ENCODE data around the gene ATP8A2.
A peak's percentile ranks its signal among the peaks of the same experiment; 100 is the strongest.

Gene ATP8A2

DNA sequence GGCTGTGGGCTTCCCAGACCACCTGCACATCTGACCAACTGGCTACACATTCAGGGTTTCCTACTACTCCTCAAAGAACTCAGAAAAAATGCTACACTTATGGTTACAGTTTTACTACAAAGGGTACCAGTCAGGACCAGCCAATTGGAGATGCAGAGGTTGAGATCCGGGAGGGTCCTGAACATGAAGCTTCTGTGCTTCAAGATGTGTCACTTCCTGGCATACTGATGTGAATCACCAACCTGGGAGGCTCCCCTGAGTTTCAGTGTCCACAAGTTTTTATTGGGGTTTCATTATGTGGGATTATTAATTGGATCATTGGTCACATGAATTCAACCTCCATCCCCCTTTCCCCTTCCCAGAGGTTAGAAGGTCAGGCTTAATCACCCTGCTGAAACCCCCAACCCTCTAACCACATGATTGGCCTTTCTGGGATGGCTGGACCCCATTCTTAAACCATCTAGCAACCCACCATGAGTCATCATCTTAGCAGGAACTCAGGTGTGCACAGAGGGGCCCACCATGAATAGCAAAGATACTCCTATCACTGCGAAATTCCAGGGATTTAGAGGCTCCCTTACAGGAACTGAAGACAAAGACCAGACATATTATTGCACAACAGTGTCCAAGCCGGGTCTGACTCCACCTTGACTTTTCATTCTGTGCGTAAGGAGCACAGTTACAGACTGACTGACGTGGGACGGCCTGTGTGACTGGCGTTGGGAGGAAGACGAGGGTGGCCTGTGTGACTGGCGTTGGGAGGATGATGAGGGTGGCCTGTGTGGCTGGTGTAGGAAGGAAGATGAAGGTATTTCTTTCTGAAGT, 90.7 kb downstream of the ATP8A2 start:
- Histone ChIP-seq H3K9ac (ENCODE audit: low read length) (no peak overlapping the region), H3K4me3 (ENCODE audit: insufficient read depth in 1 of 2, low read depth in 1 of 2, low read length in 2 of 2) (no peak overlapping the region), H3K4ac (ENCODE audit: low read depth in 1 of 2, low read length in 2 of 2) (no peak overlapping the region), H2BK120ac (ENCODE audit: low read depth, low read length) (no peak overlapping the region), H3K27ac (ENCODE audit: low read length, poor library complexity, severe bottlenecking) (peak overlapping the region; percentile 41), H3K4me1 (ENCODE audit: control insufficient read depth, insufficient read depth, low read depth, low read length) (peaks cover 4% of the 10 kb centered on the region), H2AFZ (ENCODE audit: low read depth, low read length) (no peak overlapping the region), H3K4me2 (ENCODE audit: low read length, poor library complexity, severe bottlenecking) (no peak overlapping the region), H4K91ac (ENCODE audit: low read length) (no peak overlapping the region), H3K23ac (ENCODE audit: low read length in 2 of 2) (no peak overlapping the region), H3K79me1 (replicated peaks; ENCODE audit: low read length, poor library complexity, severe bottlenecking) (no peaks in the 10 kb centered on the region), H2AK5ac (ENCODE audit: low read length, severe bottlenecking) (no peak overlapping the region), H3K36me3 (ENCODE audit: control insufficient read depth in 1 of 2, insufficient read depth in 2 of 2, low read depth in 1 of 2, low read length in 2 of 2) (no peaks in the 10 kb centered on the region), H2BK12ac (ENCODE audit: low read length in 2 of 2) (no peak overlapping the region), H2BK5ac (ENCODE audit: low read depth, low read length, poor library complexity, severe bottlenecking) (no peak overlapping the region), H3K14ac (ENCODE audit: low read length in 2 of 2) (no peak overlapping the region), H2BK15ac (ENCODE audit: low read depth, poor library complexity, severe bottlenecking) (no peak overlapping the region), H3K18ac (ENCODE audit: low read depth in 1 of 2, low read length in 2 of 2) (no peak overlapping the region), H3K9me3 (ENCODE audit: control insufficient read depth, low read length) (no peaks in the 10 kb centered on the region), H4K8ac (ENCODE audit: low read length) (no peak overlapping the region), H3K27me3 (ENCODE audit: control insufficient read depth in 1 of 2, insufficient read depth in 1 of 2, low read length in 2 of 2) (no peaks in the 10 kb centered on the region)
- DNase-seq: no peak
- 79% methylated on average over 9 of the region's 9 CpGs for WGBS

DNA sequence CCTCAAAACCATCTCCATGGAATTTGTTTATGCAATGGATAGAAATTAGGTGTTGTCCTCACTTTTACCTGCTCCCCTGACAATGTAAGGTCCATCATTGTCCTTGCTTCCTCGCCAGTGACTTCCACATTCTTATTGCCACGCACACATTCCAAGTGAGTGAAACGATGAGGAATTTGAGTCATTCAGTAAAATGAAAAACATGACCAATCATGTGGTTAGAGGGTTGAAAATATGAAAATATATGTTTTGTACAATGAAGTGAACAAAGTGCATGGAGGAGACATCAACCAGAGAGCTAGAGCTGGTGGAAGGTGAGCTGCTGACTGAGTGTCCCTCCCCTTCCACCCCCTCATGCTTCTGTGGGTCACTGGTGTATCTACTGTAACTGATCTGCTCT, 91.7 kb downstream of the ATP8A2 start:
- H3K79me1 ChIP-seq (replicated peaks; ENCODE audit: low read length, poor library complexity, severe bottlenecking): no peaks in the 10 kb centered on the region
- no peak overlapping the region for H3K18ac ChIP-seq (ENCODE audit: low read depth in 1 of 2, low read length in 2 of 2)
- H3K9me3 ChIP-seq (ENCODE audit: control insufficient read depth, low read length): no peaks in the 10 kb centered on the region
- no peak overlapping the region for H3K4ac ChIP-seq (ENCODE audit: low read depth in 1 of 2, low read length in 2 of 2)
- no peak overlapping the region for H3K4me2 ChIP-seq (ENCODE audit: low read length, poor library complexity, severe bottlenecking)
- peaks cover 8% of the 10 kb centered on the region for H3K4me1 ChIP-seq (ENCODE audit: control insufficient read depth, insufficient read depth, low read depth, low read length)
- H4K8ac ChIP-seq (ENCODE audit: low read length): no peak overlapping the region
- H2BK5ac ChIP-seq (ENCODE audit: low read depth, low read length, poor library complexity, severe bottlenecking): no peak overlapping the region
- H3K27ac ChIP-seq (ENCODE audit: low read length, poor library complexity, severe bottlenecking): peak overlapping the region; percentile 17
- no peak overlapping the region for H3K9ac ChIP-seq (ENCODE audit: low read length)
- no peak overlapping the region for H2AFZ ChIP-seq (ENCODE audit: low read depth, low read length)
- peaks cover 0 to 8% of the 10 kb centered on the region in 2 experiments for H3K27me3 ChIP-seq (ENCODE audit: control insufficient read depth in 1 of 2, insufficient read depth in 1 of 2, low read length in 2 of 2)
- DNase-seq: no peak
- H4K91ac ChIP-seq (ENCODE audit: low read length): no peak overlapping the region
- no peak overlapping the region for H3K14ac ChIP-seq (ENCODE audit: low read length in 2 of 2)
- no peak overlapping the region for H2AK5ac ChIP-seq (ENCODE audit: low read length, severe bottlenecking)
- no peak overlapping the region for H2BK120ac ChIP-seq (ENCODE audit: low read depth, low read length)
- 68% methylated on average over 2 of the region's 3 CpGs for WGBS
- H2BK12ac ChIP-seq (ENCODE audit: low read length in 2 of 2): no peak overlapping the region
- H3K4me3 ChIP-seq (ENCODE audit: insufficient read depth in 1 of 2, low read depth in 1 of 2, low read length in 2 of 2): no peak overlapping the region
- no peaks in the 10 kb centered on the region for H3K36me3 ChIP-seq (ENCODE audit: control insufficient read depth in 1 of 2, insufficient read depth in 2 of 2, low read depth in 1 of 2, low read length in 2 of 2)
- no peak overlapping the region for H2BK15ac ChIP-seq (ENCODE audit: low read depth, poor library complexity, severe bottlenecking)
- H3K23ac ChIP-seq (ENCODE audit: low read length in 2 of 2): no peak overlapping the region

DNA sequence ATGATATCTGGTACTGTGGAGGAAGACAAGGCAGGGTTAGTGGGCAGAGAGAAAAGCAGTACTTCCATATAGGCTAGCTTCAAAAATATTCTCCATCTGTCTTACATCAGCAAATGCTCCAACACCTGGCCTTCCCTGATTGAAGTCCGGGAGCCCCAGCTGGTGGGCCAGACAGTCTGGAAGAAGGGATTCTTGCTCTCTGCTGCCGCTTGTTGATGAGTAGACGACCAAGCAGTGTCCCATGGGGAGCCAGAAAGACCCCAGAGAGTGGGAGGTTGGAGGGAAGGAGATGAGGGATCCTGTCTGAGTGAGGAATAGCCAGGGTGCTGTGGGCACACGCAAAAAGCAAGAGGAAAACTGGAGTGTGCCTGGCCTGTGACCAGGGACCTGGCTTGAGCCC, 95.1 kb downstream of the ATP8A2 start:
- no peak overlapping the region for H4K91ac ChIP-seq (ENCODE audit: low read length)
- no peaks in the 10 kb centered on the region for H3K79me1 ChIP-seq (replicated peaks; ENCODE audit: low read length, poor library complexity, severe bottlenecking)
- no peak overlapping the region for H3K14ac ChIP-seq (ENCODE audit: low read length in 2 of 2)
- H2BK15ac ChIP-seq (ENCODE audit: low read depth, poor library complexity, severe bottlenecking): no peak overlapping the region
- H3K4ac ChIP-seq (ENCODE audit: low read depth in 1 of 2, low read length in 2 of 2): no peak overlapping the region
- DNase-seq: no peak
- no peak overlapping the region for H2BK120ac ChIP-seq (ENCODE audit: low read depth, low read length)
- H3K18ac ChIP-seq (ENCODE audit: low read depth in 1 of 2, low read length in 2 of 2): no peak overlapping the region
- H3K23ac ChIP-seq (ENCODE audit: low read length in 2 of 2): no peak overlapping the region
- no peaks in the 10 kb centered on the region for H3K9me3 ChIP-seq (ENCODE audit: control insufficient read depth, low read length)
- H3K4me3 ChIP-seq (ENCODE audit: insufficient read depth in 1 of 2, low read depth in 1 of 2, low read length in 2 of 2): no peak overlapping the region
- H2AK5ac ChIP-seq (ENCODE audit: low read length, severe bottlenecking): no peak overlapping the region
- H3K36me3 ChIP-seq (ENCODE audit: control insufficient read depth in 1 of 2, insufficient read depth in 2 of 2, low read depth in 1 of 2, low read length in 2 of 2): no peaks in the 10 kb centered on the region
- H3K4me1 ChIP-seq (ENCODE audit: control insufficient read depth, insufficient read depth, low read depth, low read length): peaks cover 14% of the 10 kb centered on the region
- peaks cover 6 to 27% of the 10 kb centered on the region in 2 experiments for H3K27me3 ChIP-seq (ENCODE audit: control insufficient read depth in 1 of 2, insufficient read depth in 1 of 2, low read length in 2 of 2)
- no peak overlapping the region for H3K4me2 ChIP-seq (ENCODE audit: low read length, poor library complexity, severe bottlenecking)
- no peak overlapping the region for H2BK5ac ChIP-seq (ENCODE audit: low read depth, low read length, poor library complexity, severe bottlenecking)
- H3K9ac ChIP-seq (ENCODE audit: low read length): no peak overlapping the region
- H3K27ac ChIP-seq (ENCODE audit: low read length, poor library complexity, severe bottlenecking): no peak overlapping the region
- no peak overlapping the region for H2AFZ ChIP-seq (ENCODE audit: low read depth, low read length)
- no peak overlapping the region for H4K8ac ChIP-seq (ENCODE audit: low read length)
- H2BK12ac ChIP-seq (ENCODE audit: low read length in 2 of 2): no peak overlapping the region
- WGBS: 60% methylated on average over 4 of the region's 4 CpGs

DNA sequence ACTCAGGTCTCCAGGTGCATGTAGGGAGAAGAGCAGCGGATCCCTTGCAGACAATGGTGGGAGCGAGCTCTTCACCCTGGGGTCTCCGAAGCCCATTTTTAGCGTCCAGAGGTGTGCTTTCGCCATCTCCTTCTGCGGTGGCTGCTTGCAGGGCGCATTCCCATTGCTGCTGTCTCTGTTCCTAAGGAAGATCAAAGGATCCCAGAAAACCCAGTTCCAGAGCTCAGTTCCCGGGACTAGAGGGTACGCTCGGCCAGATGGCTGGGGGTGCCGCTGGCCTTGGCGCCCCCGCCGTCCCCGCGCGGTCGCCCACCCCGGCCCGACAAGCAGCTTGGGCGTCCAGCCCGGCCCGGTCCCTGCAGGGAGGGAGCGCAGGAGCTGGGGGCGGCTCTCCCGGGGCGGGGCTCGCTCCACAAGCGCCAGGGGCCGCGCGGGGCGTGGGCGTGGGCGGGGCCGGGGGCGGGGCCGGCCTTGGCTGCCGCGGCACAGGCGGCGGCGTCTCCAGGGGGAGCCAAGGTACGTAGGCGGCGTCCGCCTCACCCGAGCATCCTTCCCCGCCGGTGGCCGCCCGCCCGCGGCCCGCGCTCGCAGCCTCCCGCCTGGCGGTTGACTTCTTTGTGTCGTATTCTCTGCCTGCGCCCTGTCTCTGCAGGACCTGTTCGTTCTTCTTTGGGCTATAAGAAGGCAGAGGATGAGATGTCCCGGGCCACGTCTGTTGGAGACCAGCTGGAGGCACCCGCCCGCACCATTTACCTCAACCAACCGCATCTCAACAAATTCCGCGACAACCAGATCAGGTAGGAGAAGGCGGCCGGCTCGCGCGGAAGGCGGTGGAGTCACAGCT, 96.8 kb downstream of the ATP8A2 start:
- Histone ChIP-seq H2BK15ac (ENCODE audit: low read depth, poor library complexity, severe bottlenecking) (no peak overlapping the region), H4K91ac (ENCODE audit: low read length) (no peak overlapping the region), H3K18ac (ENCODE audit: low read depth in 1 of 2, low read length in 2 of 2) (no peak overlapping the region), H3K9ac (ENCODE audit: low read length) (no peak overlapping the region), H3K4ac (ENCODE audit: low read depth in 1 of 2, low read length in 2 of 2) (no peak overlapping the region), H3K4me3 (ENCODE audit: insufficient read depth in 1 of 2, low read depth in 1 of 2, low read length in 2 of 2) (peak overlapping the region in 1 of 2 experiments; percentile 64), H2AK5ac (ENCODE audit: low read length, severe bottlenecking) (no peak overlapping the region), H3K27ac (ENCODE audit: low read length, poor library complexity, severe bottlenecking) (no peak overlapping the region), H3K27me3 (ENCODE audit: control insufficient read depth in 1 of 2, insufficient read depth in 1 of 2, low read length in 2 of 2) (peaks cover 6 to 27% of the 10 kb centered on the region in 2 experiments), H2BK5ac (ENCODE audit: low read depth, low read length, poor library complexity, severe bottlenecking) (no peak overlapping the region), H3K9me3 (ENCODE audit: control insufficient read depth, low read length) (no peaks in the 10 kb centered on the region), H3K23ac (ENCODE audit: low read length in 2 of 2) (peak overlapping the region in 1 of 2 experiments; percentile 43), H2BK120ac (ENCODE audit: low read depth, low read length) (no peak overlapping the region), H2BK12ac (ENCODE audit: low read length in 2 of 2) (no peak overlapping the region), H3K79me1 (replicated peaks; ENCODE audit: low read length, poor library complexity, severe bottlenecking) (no peaks in the 10 kb centered on the region), H4K8ac (ENCODE audit: low read length) (no peak overlapping the region), H3K14ac (ENCODE audit: low read length in 2 of 2) (no peak overlapping the region), H3K4me1 (ENCODE audit: control insufficient read depth, insufficient read depth, low read depth, low read length) (peaks cover 10% of the 10 kb centered on the region), H3K4me2 (ENCODE audit: low read length, poor library complexity, severe bottlenecking) (peak overlapping the region; percentile 98), H2AFZ (ENCODE audit: low read depth, low read length) (no peak overlapping the region), H3K36me3 (ENCODE audit: control insufficient read depth in 1 of 2, insufficient read depth in 2 of 2, low read depth in 1 of 2, low read length in 2 of 2) (no peaks in the 10 kb centered on the region)
- WGBS: 6% methylated on average over 50 of the region's 75 CpGs
- DNase-seq: no peak
